Osteoblast (primary cell): Measurements from ENCODE around the gene KANTR. TPM values are rescaled to one million over a fixed set of nuclear protein-coding genes. Genes with fewer than 3 reads are reported as not detected.

Experiments
- DNase-seq: peaks from one replicate; pipeline ENCODE4 v3.0.0; 2011; ENCODE audit warnings: low spot score, mixed read lengths; ENCODE audit not compliant: insufficient read length; ENCODE audit errors: missing footprints
- H2AFZ ChIP-seq: 2 replicates; pipeline ENCODE4 v1.6.0; 2011; ENCODE audit warnings: mild to moderate bottlenecking, low read length
- H3K27ac ChIP-seq: 2 replicates; pipeline ENCODE4 v1.5.1; 2011; ENCODE audit warnings: mild to moderate bottlenecking, low read depth, low read length, moderate library complexity
- H3K27me3 ChIP-seq: 2 replicates; pipeline ENCODE4 v1.6.0; 2012; ENCODE audit warnings: mild to moderate bottlenecking, control low read depth, inconsistent platforms, low read length, moderate library complexity; ENCODE audit not compliant: insufficient read depth
- H3K36me3 ChIP-seq: 2 replicates; pipeline ENCODE4 v1.5.1; 2011; ENCODE audit warnings: mild to moderate bottlenecking, low read length, control low read depth, moderate library complexity; ENCODE audit not compliant: insufficient read depth
- H3K4me1 ChIP-seq: 2 replicates; pipeline ENCODE4 v1.5.1; 2011; ENCODE audit warnings: mild to moderate bottlenecking, low read length, control low read depth, moderate library complexity; ENCODE audit not compliant: insufficient read depth
- H3K4me2 ChIP-seq: 2 replicates; pipeline ENCODE4 v1.6.0; 2011; ENCODE audit warnings: mild to moderate bottlenecking, low read length; ENCODE audit not compliant: insufficient read depth
- H3K4me3 ChIP-seq: fragments of 200-600 bp; sonication (generic); 3 replicates; pipeline ENCODE4 v1.5.1; 2012; ENCODE audit warnings: mild to moderate bottlenecking, low read length, inconsistent platforms; ENCODE audit not compliant: insufficient read depth
- H3K79me2 ChIP-seq: 2 replicates; pipeline ENCODE4 v1.6.0; 2012; ENCODE audit warnings: mild to moderate bottlenecking, low read length, control low read depth, inconsistent platforms; ENCODE audit not compliant: insufficient read depth
- H3K9me3 ChIP-seq: 2 replicates; pipeline ENCODE4 v1.5.1; 2011; ENCODE audit warnings: low read depth, low read length, control low read depth
- H4K20me1 ChIP-seq: 2 replicates; pipeline ENCODE4 v1.6.0; 2012; ENCODE audit warnings: mild to moderate bottlenecking, low read length, control low read depth; ENCODE audit not compliant: insufficient read depth
- CTCF ChIP-seq: IDR thresholded peaks from 2 replicates; pipeline ENCODE4 v1.5.1; 2011; ENCODE audit warnings: mild to moderate bottlenecking, low read depth, low read length, moderate library complexity; ENCODE audit errors: extremely low read depth
- total RNA-seq: library from RNA; depleted of rRNA; stranded (reverse); fragments of >200 nt; gene quantifications from 2 replicates; pipeline ENCODE4 v1.2.3, GENCODE V29; 2012

KANTR gene
- total RNA-seq, 1 donor, result 12.3 TPM

GRCh38 chrX:53077207-53078197 is 16.4 kb upstream of the KANTR start:
- no peak for DNase-seq
- Histone ChIP-seq H3K27ac (no peak overlapping the region), H3K4me2 (no peak overlapping the region), H3K36me3 (no peaks in the 10 kb centered on the region), H3K79me2 (peaks cover 1% of the 10 kb centered on the region), H2AFZ (no peak overlapping the region), H3K4me3 (no peak overlapping the region), H4K20me1 (no peaks in the 10 kb centered on the region), H3K9me3 (no peaks in the 10 kb centered on the region), H3K27me3 (peaks cover 2% of the 10 kb centered on the region), H3K4me1 (peaks cover 5% of the 10 kb centered on the region)
- no peak for TF ChIP-seq CTCF

- Histone ChIP-seq H2AFZ (no peak overlapping the region), H3K27me3 (no peaks in the 10 kb centered on the region), H3K9me3 (no peaks in the 10 kb centered on the region), H3K4me2 (no peak overlapping the region), H4K20me1 (peaks cover 14% of the 10 kb centered on the region), H3K27ac (no peak overlapping the region), H3K36me3 (peaks cover under 1% of the 10 kb centered on the region), H3K4me1 (peaks cover 13% of the 10 kb centered on the region), H3K4me3 (no peak overlapping the region), H3K79me2 (peaks cover 16% of the 10 kb centered on the region)
- DNase-seq, result no peak
- TF ChIP-seq CTCF, result no peak
Measured at GRCh38 chrX:53078943-53079342, 15.0 kb upstream of the KANTR start.

GRCh38 chrX:53080628-53081580 is 13.0 kb upstream of the KANTR start:
- H3K36me3 ChIP-seq, result peaks cover 20% of the 10 kb centered on the region
- peak; percentile 68 for DNase-seq
- H3K27ac ChIP-seq, result peak overlapping the region; percentile 82
- no peaks in the 10 kb centered on the region for H3K27me3 ChIP-seq
- H3K9me3 ChIP-seq, result no peaks in the 10 kb centered on the region
- peaks cover 15% of the 10 kb centered on the region for H3K4me1 ChIP-seq
- H3K4me2 ChIP-seq, result peak overlapping the region; percentile 49
- peaks cover 20% of the 10 kb centered on the region for H4K20me1 ChIP-seq
- H2AFZ ChIP-seq, result no peak overlapping the region
- H3K4me3 ChIP-seq, result peak overlapping the region; percentile 50
- no peak for TF ChIP-seq CTCF
- peaks cover 30% of the 10 kb centered on the region for H3K79me2 ChIP-seq
